GM23338 (cell line): ENCODE results near the gene PAK1. TPM values are rescaled to one million over a fixed set of nuclear protein-coding genes. Genes with fewer than 3 reads are reported as not detected.
"Not testable (repeated sequence)": the region's sequence is repeated elsewhere in the genome, so short reads cannot be mapped to it uniquely, and the experiment has no call there.

Source experiments
- ATAC-seq: fragments of 200-7000 bp; cut with Tn5 transposase; 3 replicates; pipeline ENCODE4 v1.9.1; 2020
- DNase-seq: peaks from one replicate; pipeline ENCODE4 v3.0.0-alpha.2; 2015; ENCODE audit warnings: low spot score
- H2AFZ ChIP-seq: fragments of 200-600 bp; sonication (generic); 2 replicates; pipeline ENCODE4 v1.8.0; 2016; ENCODE audit warnings: antibody characterized with exemption, mild to moderate bottlenecking, moderate library complexity
- H3F3A ChIP-seq: fragments of 200-600 bp; sonication (generic); replicated peaks from 2 replicates; pipeline ENCODE4 v1.8.0; 2017; ENCODE audit warnings: antibody characterized with exemption, mixed run types, low read depth
- H3K27ac ChIP-seq: fragments of 200-600 bp; sonication (generic); 2 replicates; pipeline ENCODE4 v1.6.1; 2016; ENCODE audit warnings: low read depth
- H3K27me3 ChIP-seq: fragments of 200-600 bp; sonication (generic); 2 replicates; pipeline ENCODE4 v1.8.0; 2016; ENCODE audit warnings: mild to moderate bottlenecking, mixed run types, moderate library complexity; ENCODE audit not compliant: insufficient read depth
- H3K36me3 ChIP-seq: fragments of 200-600 bp; sonication (generic); 2 replicates; pipeline ENCODE4 v1.8.0; 2016; ENCODE audit warnings: mild to moderate bottlenecking; ENCODE audit not compliant: insufficient read depth
- H3K4me1 ChIP-seq: fragments of 200-600 bp; sonication (generic); 2 replicates; pipeline ENCODE4 v1.8.0; 2016; ENCODE audit warnings: mild to moderate bottlenecking, moderate library complexity; ENCODE audit not compliant: insufficient read depth
- H3K4me2 ChIP-seq: fragments of 200-600 bp; sonication (generic); 2 replicates; pipeline ENCODE4 v1.7.1; 2017; ENCODE audit warnings: mixed run types
- H3K4me3 ChIP-seq: fragments of 200-600 bp; sonication (generic); 2 replicates; pipeline ENCODE4 v1.6.1; 2016; ENCODE audit warnings: mixed run types
- H3K79me2 ChIP-seq: fragments of 200-600 bp; sonication (generic); replicated peaks from 2 replicates; pipeline ENCODE4 v1.8.0; 2017; ENCODE audit warnings: mild to moderate bottlenecking; ENCODE audit not compliant: insufficient read depth
- H3K9me2 ChIP-seq: fragments of 200-600 bp; sonication (generic); 2 replicates; pipeline ENCODE4 v1.8.0; 2017; ENCODE audit not compliant: insufficient read depth
- H4K20me1 ChIP-seq: fragments of 200-600 bp; sonication (generic); replicated peaks from 2 replicates; pipeline ENCODE4 v1.8.0; 2017; ENCODE audit warnings: mild to moderate bottlenecking; ENCODE audit not compliant: insufficient read depth
- H3K27ac Mint-ChIP-seq: 2 replicates; pipeline ENCODE4 v1.8.0; 2020; ENCODE audit warnings: inconsistent platforms, mild to moderate bottlenecking, moderate library complexity, mixed read lengths
- H3K27me3 Mint-ChIP-seq: 3 replicates; pipeline ENCODE4 v1.8.0; 2022; ENCODE audit warnings: low read depth, mild to moderate bottlenecking, moderate library complexity, mixed read lengths, inconsistent platforms; ENCODE audit not compliant: insufficient read depth, poor library complexity
- H3K36me3 Mint-ChIP-seq: 3 replicates; pipeline ENCODE4 v1.8.0; 2021; ENCODE audit warnings: low read depth, mild to moderate bottlenecking, inconsistent platforms, moderate library complexity, mixed read lengths
- H3K4me1 Mint-ChIP-seq: 3 replicates; pipeline ENCODE4 v1.8.0; 2020; ENCODE audit warnings: mild to moderate bottlenecking, inconsistent platforms, mixed read lengths
- H3K4me3 Mint-ChIP-seq: 3 replicates; pipeline ENCODE4 v1.8.0; 2021; ENCODE audit warnings: moderate library complexity, mild to moderate bottlenecking, inconsistent platforms, mixed read lengths
- H3K9me3 Mint-ChIP-seq: 3 replicates; pipeline ENCODE4 v1.8.0; 2020; ENCODE audit warnings: moderate library complexity, mild to moderate bottlenecking, inconsistent platforms, mixed read lengths
- CREB1 ChIP-seq: fragments of 250-450 bp; sonication (Bioruptor Pico); IDR thresholded peaks from 2 replicates; pipeline ENCODE4 v1.5.0; 2020; ENCODE audit warnings: low read depth, mild to moderate bottlenecking, moderate library complexity
- ETS1 ChIP-seq: IDR thresholded peaks from 2 replicates; pipeline ENCODE4 v1.6.1; 2016; ENCODE audit warnings: antibody characterized with exemption
- ZNF462 ChIP-seq: fragments of 250-450 bp; sonication (Bioruptor Pico); IDR thresholded peaks from 2 replicates; pipeline ENCODE4 v1.5.0; 2020; ENCODE audit warnings: mild to moderate bottlenecking, moderate library complexity
- polyA plus RNA-seq: library from polyadenylated mRNA; unstranded; fragments of >200 nt; fragmentation: Nextera tagmentation; extraction: Ambion mirVana; gene quantifications from 2 replicates; pipeline ENCODE4 v1.2.1, GENCODE V29; 2016
- total RNA-seq: library from RNA; depleted of rRNA; stranded (reverse); fragments of >200 nt; shearing (Covaris generic); gene quantifications from 2 replicates; pipeline ENCODE4 v1.2.3, GENCODE V29; 2014

Gene PAK1
- total and polyA plus RNA-seq, 2 experiments from 2014 or later: 102 to 175 TPM

GRCh38 chr11:77384571-77384970, 89.3 kb downstream of the PAK1 start:
- Mint-ChIP-seq H3K36me3 (peaks cover 29% of the 10 kb centered on the region), H3K27ac (no peak overlapping the region), H3K27me3 (no peaks in the 10 kb centered on the region), H3K4me3 (no peak overlapping the region), H3K4me1 (no peaks in the 10 kb centered on the region), H3K9me3 (no peaks in the 10 kb centered on the region)
- H3K4me2 ChIP-seq: no peak overlapping the region
- H2AFZ ChIP-seq: no peak overlapping the region
- no peak overlapping the region for H3K4me3 ChIP-seq
- no peak for DNase-seq
- H3K27ac ChIP-seq: no peak overlapping the region
- no peak for ATAC-seq
- H3K36me3 ChIP-seq: peaks cover 6% of the 10 kb centered on the region; the same call in 1 of the 2 replicates
- TF ChIP-seq ZNF462 (no peak), ETS1 (no peak), CREB1 (CRISPR knock-in tag) (no peak)
- H3F3A ChIP-seq: no peaks in the 10 kb centered on the region
- H3K4me1 ChIP-seq: no peaks in the 10 kb centered on the region
- H3K79me2 ChIP-seq: peaks cover 70% of the 10 kb centered on the region
- no peaks in the 10 kb centered on the region for H3K27me3 ChIP-seq
- H3K9me2 ChIP-seq: no peaks in the 10 kb centered on the region
- H4K20me1 ChIP-seq: peaks cover 15% of the 10 kb centered on the region

- Mint-ChIP-seq H3K36me3 (peaks cover 31% of the 10 kb centered on the region), H3K27ac (peak overlapping the region; percentile 34; the same call in 1 of the 2 replicates)
- not testable (repeated sequence) for H3K4me1 ChIP-seq, H3K4me2 ChIP-seq, H3K4me3 Mint-ChIP-seq, H3K27me3 ChIP-seq, H3K27ac ChIP-seq, H3K4me1 Mint-ChIP-seq, H3K4me3 ChIP-seq, H3K9me3 Mint-ChIP-seq, H2AFZ ChIP-seq, ATAC-seq, H3K27me3 Mint-ChIP-seq, H3F3A ChIP-seq, H3K9me2 ChIP-seq, DNase-seq
- H3K36me3 ChIP-seq: peaks cover 18% of the 10 kb centered on the region
- H3K79me2 ChIP-seq: peaks cover 60% of the 10 kb centered on the region
- H4K20me1 ChIP-seq: peaks cover 15% of the 10 kb centered on the region
Observed at GRCh38 chr11:77383349-77383748, 90.5 kb downstream of the PAK1 start.
